BLaER1 treated with 17β-estradiol and CSF1 and Interleukin-3, amounts not matched to agents 10 nM and 100 nM (cell line): ENCODE data around the gene IL4R.

Experiments
- H3K27ac ChIP-seq, 11 experiments: shearing (Covaris generic); formaldehyde crosslinking; 2 replicates each; pipeline ENCODE4 v1.8.1; 2022
- H3K27me3 ChIP-seq, 11 experiments: shearing (Covaris generic); formaldehyde crosslinking; 2 replicates each; pipeline ENCODE4 v1.8.1; 2022
- H3K36me3 ChIP-seq, 11 experiments: shearing (Covaris generic); formaldehyde crosslinking; 2 replicates each; pipeline ENCODE4 v1.8.1; 2022
- H3K4me1 ChIP-seq, 10 experiments: shearing (Covaris generic); formaldehyde crosslinking; 2 replicates each; pipeline ENCODE4 v1.8.1; 2022
- H3K4me2 ChIP-seq, 11 experiments: shearing (Covaris generic); formaldehyde crosslinking; 2 replicates each; pipeline ENCODE4 v1.8.1; 2022
- H3K4me3 ChIP-seq, 10 experiments: shearing (Covaris generic); formaldehyde crosslinking; 2 replicates each; pipeline ENCODE4 v1.8.1; 2022
- H3K9ac ChIP-seq, 11 experiments: shearing (Covaris generic); formaldehyde crosslinking; 2 replicates each; pipeline ENCODE4 v1.8.1; 2022
- H3K9me3 ChIP-seq, 11 experiments: shearing (Covaris generic); formaldehyde crosslinking; replicated peaks in 1 of 11; 2 replicates each; pipeline ENCODE4 v1.8.1; 2022
- H4K20me1 ChIP-seq, 11 experiments: shearing (Covaris generic); formaldehyde crosslinking; 2 replicates each; pipeline ENCODE4 v1.8.1; 2022
- Cebpa-rat ChIP-seq, 11 experiments: shearing (Covaris generic); IDR thresholded peaks; 2 replicates each; pipeline ENCODE4 v1.8.1; 2022

The IL4R gene

DNA sequence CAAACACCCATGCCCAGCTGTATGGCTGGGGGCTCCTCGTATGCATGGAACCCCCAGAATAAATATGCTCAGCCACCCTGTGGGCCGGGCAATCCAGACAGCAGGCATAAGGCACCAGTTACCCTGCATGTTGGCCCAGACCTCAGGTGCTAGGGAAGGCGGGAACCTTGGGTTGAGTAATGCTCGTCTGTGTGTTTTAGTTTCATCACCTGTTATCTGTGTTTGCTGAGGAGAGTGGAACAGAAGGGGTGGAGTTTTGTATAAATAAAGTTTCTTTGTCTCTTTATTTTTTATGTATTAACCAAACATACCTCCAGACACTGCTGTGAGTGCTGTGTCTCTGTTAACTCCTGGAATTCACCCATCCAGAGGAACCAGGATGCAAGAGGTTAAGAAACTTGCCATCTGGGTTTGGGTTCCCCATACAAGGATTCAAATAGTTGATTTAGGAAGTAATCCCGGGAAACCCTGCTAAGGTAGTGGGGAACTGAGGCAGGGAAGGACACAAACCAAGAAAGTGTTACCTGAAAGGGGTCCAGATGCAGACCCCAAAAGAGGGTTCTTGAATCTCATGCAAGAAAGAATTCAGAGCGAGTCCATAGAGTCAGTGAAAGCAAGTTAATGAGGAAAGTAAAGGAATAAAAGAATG is 50.8 kb downstream of the IL4R start:
- Histone ChIP-seq H3K27ac (peak overlapping the region in 2 of 11 experiments; percentile 38 to 95; a peak in 3 of 22 replicates), H3K36me3 (peaks cover 18 to 59% (median 45%) of the 10 kb centered on the region in 11 experiments; a peak in 20 of 22 replicates), H3K4me2 (peak overlapping the region in 7 of 11 experiments; percentile 5 to 85 (median 73); a peak in 8 of 22 replicates), H3K4me1 (peaks cover 33 to 69% (median 60%) of the 10 kb centered on the region in 10 experiments), H3K9me3 (peaks cover 0 to 5% (median 2%) of the 10 kb centered on the region in 11 experiments; a peak in 18 of 22 replicates), H3K9ac (no peak overlapping the region), H4K20me1 (peaks cover 0 to 41% (median 0%) of the 10 kb centered on the region in 11 experiments; a peak in 6 of 22 replicates), H3K4me3 (no peak overlapping the region), H3K27me3 (no peaks in the 10 kb centered on the region)
- no peak for TF ChIP-seq Cebpa-rat (IDR thresholded peaks at IDR 0.05)

GRCh38 chr16:27365142-27366089 is 51.6 kb downstream of the IL4R start:
- Histone ChIP-seq H3K36me3 (peaks cover 17 to 52% (median 41%) of the 10 kb centered on the region in 11 experiments; a peak in 19 of 22 replicates), H3K9ac (peak overlapping the region in 1 of 11 experiments; percentile 78; a peak in 1 of 22 replicates), H3K27ac (peak overlapping the region in 9 of 11 experiments; percentile 30 to 96 (median 90); a peak in 13 of 22 replicates), H3K4me2 (peak overlapping the region in 10 of 11 experiments; percentile 16 to 95 (median 82); a peak in 15 of 22 replicates), H3K27me3 (no peaks in the 10 kb centered on the region), H3K4me3 (no peak overlapping the region), H4K20me1 (peaks cover 0 to 40% (median 0%) of the 10 kb centered on the region in 11 experiments; a peak in 6 of 22 replicates), H3K9me3 (peaks cover 7 to 12% (median 10%) of the 10 kb centered on the region in 11 experiments), H3K4me1 (peaks cover 41 to 72% (median 61%) of the 10 kb centered on the region in 10 experiments)
- TF ChIP-seq Cebpa-rat (IDR thresholded peaks at IDR 0.05), result no peak

DNA sequence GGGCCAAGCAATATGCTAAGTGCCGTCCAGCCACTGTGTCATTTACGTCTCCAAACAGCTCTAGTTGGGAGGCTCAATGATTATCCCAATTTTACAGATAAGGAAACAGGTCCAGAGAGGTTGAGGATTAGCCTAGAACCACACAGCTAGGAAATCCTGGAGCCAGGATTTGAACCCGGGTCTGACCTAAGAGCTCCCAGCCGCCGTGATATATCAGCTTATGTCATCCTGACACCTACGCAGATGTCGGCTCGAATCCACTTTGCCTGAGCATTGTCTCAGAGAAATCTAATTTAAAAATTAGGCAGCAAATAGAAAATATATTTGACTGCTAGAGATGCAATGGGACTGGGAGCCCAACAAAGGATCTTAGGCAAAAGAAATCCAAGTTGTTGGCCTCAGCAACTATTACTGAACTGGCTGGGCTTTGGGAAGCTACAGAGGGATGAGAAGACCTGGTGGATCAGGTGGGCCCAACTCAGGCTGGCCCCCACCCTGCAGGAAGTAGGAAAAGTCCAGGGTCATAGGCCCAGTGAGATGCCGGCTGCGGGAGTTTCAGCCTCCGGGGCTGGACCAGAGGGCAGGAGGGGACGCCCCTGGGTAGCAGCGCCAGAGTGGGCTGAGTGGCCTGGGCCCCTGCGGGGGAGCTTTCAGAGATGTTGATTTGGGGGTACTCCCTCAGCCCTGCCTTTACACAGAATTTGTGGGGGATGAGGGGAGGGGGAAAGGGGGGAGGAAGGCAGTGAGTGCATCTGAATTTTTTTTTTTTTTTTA is 53.1 kb downstream of the IL4R start:
- no peaks in the 10 kb centered on the region for H3K27me3 ChIP-seq
- peak overlapping the region; percentile 71 to 96 (median 91) for H3K4me2 ChIP-seq
- peaks cover 12 to 20% (median 17%) of the 10 kb centered on the region in 11 experiments for H3K9me3 ChIP-seq
- H3K27ac ChIP-seq, result peak overlapping the region; percentile 36 to 96 (median 90); a peak in 21 of 22 replicates
- no peak for TF ChIP-seq Cebpa-rat (IDR thresholded peaks at IDR 0.05)
- H3K4me1 ChIP-seq, result peaks cover 55 to 76% (median 70%) of the 10 kb centered on the region in 10 experiments
- peaks cover 0 to 32% (median 0%) of the 10 kb centered on the region in 11 experiments; a peak in 6 of 22 replicates for H4K20me1 ChIP-seq
- H3K4me3 ChIP-seq, result peak overlapping the region in 4 of 10 experiments; percentile 24 to 42 (median 30); a peak in 3 of 20 replicates
- peak overlapping the region in 10 of 11 experiments; percentile 71 to 88 (median 78); a peak in 20 of 22 replicates for H3K9ac ChIP-seq
- peaks cover 8 to 38% (median 26%) of the 10 kb centered on the region in 11 experiments; a peak in 19 of 22 replicates for H3K36me3 ChIP-seq

DNA sequence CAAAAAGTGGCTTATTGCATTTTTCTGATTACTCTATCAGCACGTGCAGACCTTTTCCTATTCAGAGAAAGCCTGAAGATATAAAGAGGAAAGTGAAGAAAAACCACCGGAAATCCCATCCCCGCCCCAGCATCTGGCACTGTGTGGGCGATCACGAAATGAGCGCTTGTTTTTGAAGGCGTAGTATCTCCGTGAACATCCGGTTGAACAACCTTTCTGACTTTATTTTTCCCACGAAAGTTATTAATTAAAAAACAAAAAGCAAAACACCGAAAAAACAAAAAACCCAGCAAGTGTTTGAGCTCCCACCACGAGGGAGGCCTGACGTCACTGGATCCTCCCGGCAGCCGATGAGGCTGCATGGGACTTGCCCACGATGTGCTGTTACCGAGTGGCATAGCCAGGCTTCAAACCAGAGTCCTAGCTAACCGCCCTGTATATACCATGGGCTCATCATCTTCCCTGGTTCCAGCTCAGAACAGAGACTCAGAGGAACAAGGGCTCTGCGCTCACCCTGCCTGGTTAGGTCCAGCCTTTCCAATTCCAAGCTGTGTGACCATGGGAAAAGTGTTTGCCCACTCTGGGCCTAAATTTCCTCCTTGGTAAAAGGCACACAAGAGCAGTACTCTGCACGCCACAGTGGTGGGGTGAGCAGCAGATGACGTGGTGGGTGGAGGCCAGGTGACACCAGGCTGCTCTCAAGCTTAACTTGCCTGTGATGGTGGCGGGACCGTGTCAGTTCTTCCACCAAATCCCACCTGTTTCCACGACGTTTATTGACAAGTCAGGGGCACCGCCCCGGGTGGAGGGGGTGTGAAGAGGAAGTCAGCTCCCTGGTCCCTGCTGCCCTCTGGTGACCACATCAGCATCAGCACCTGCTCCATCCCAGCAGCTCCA is 53.9 kb downstream of the IL4R start:
- Histone ChIP-seq H4K20me1 (peaks cover 0 to 24% (median 0%) of the 10 kb centered on the region in 11 experiments; a peak in 6 of 22 replicates), H3K4me1 (peaks cover 62 to 83% (median 72%) of the 10 kb centered on the region in 10 experiments), H3K9ac (peak overlapping the region; percentile 67 to 88 (median 77); a peak in 21 of 22 replicates)

GRCh38 chr16:27368358-27368722 is 54.6 kb downstream of the IL4R start:
- Histone ChIP-seq H3K27me3 (no peaks in the 10 kb centered on the region), H3K36me3 (peaks cover 0 to 23% (median 12%) of the 10 kb centered on the region in 11 experiments; a peak in 14 of 22 replicates), H3K4me1 (peaks cover 62 to 89% (median 73%) of the 10 kb centered on the region in 10 experiments), H3K4me2 (peak overlapping the region; percentile 18 to 96 (median 91); a peak in 18 of 22 replicates), H4K20me1 (peaks cover 0 to 18% (median 0%) of the 10 kb centered on the region in 11 experiments; a peak in 5 of 22 replicates), H3K4me3 (no peak overlapping the region), H3K9me3 (peaks cover 12 to 20% (median 17%) of the 10 kb centered on the region in 11 experiments), H3K27ac (peak overlapping the region in 7 of 11 experiments; percentile 37 to 96 (median 92); a peak in 14 of 22 replicates), H3K9ac (peak overlapping the region in 5 of 11 experiments; percentile 35 to 88 (median 79); a peak in 10 of 22 replicates)
- TF ChIP-seq Cebpa-rat (IDR thresholded peaks at IDR 0.05), result no peak

More for the DNA sequence above, 53.9 kb downstream of the IL4R start:
- Histone ChIP-seq H3K27ac (peak overlapping the region; percentile 75 to 96 (median 90); a peak in 21 of 22 replicates), H3K36me3 (peaks cover 0 to 29% (median 18%) of the 10 kb centered on the region in 11 experiments; a peak in 15 of 22 replicates), H3K27me3 (no peaks in the 10 kb centered on the region), H3K9me3 (peaks cover 12 to 20% (median 17%) of the 10 kb centered on the region in 11 experiments), H3K4me2 (peak overlapping the region; percentile 71 to 96 (median 91)), H3K4me3 (peak overlapping the region; percentile 6 to 53 (median 30); a peak in 11 of 20 replicates)
- TF ChIP-seq Cebpa-rat (IDR thresholded peaks at IDR 0.05), result peak in 1 of 11 experiments; percentile 10; a peak in 1 of 22 replicates

DNA sequence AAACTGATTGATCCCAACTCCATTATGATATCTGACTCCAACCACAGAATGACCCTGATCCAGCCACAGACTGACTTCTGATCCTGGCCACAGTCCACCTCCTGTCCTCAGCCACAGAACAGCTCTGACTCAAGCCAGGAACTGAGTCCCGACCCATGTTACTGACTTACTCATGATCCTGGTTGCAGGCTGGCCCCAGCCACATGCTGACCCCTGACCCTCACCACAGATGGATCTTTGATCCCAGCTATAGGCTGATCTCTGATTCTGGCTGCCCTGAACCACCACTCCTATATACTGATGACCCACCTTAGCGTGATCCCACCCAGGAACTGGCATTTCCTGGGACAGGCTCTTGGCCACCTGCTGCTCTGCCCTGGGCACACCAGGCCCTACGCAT is 56.0 kb downstream of the IL4R start:
- no peak for TF ChIP-seq Cebpa-rat (IDR thresholded peaks at IDR 0.05)
- Histone ChIP-seq H4K20me1 (peaks cover 0 to 4% (median 0%) of the 10 kb centered on the region in 11 experiments; a peak in 3 of 22 replicates), H3K9me3 (peaks cover 12 to 20% (median 17%) of the 10 kb centered on the region in 11 experiments), H3K4me1 (peaks cover 64 to 99% (median 76%) of the 10 kb centered on the region in 10 experiments), H3K27me3 (no peaks in the 10 kb centered on the region), H3K4me3 (no peak overlapping the region; a peak in 1 of 20 replicates), H3K4me2 (peak overlapping the region in 6 of 11 experiments; percentile 9 to 95 (median 44); a peak in 11 of 22 replicates), H3K36me3 (peaks cover 0 to 8% (median 0%) of the 10 kb centered on the region in 11 experiments; a peak in 7 of 22 replicates), H3K9ac (no peak overlapping the region; a peak in 1 of 22 replicates), H3K27ac (peak overlapping the region in 6 of 11 experiments; percentile 2 to 92 (median 26); a peak in 6 of 22 replicates)
